RWPE1 (cell line): Measurements from ENCODE around the gene RIC1.

Experiments
- CTCF ChIA-PET: fragments of 350-600 bp; sonication (Branson Sonifier 250); formaldehyde crosslinking; extraction: SDS; loops from one replicate; lab custom pipeline; 2021; lab: Yijun Ruan, JAX
- POLR2A ChIA-PET: fragments of 400-600 bp; formaldehyde crosslinking; extraction: SDS; loops from one replicate; lab custom pipeline; 2020; ENCODE audit warnings: antibody characterized with exemption; ENCODE audit not compliant: low non-redundant PET; lab: Yijun Ruan, JAX
- DNase-seq: peaks from one replicate; pipeline ENCODE4 v3.0.0; 2012; ENCODE audit warnings: low spot score
- H3K27ac ChIP-seq: fragments of 450-650 bp; 2 replicates; pipeline ENCODE4 v1.5.1; 2017
- CTCF ChIP-seq: fragments of 450-650 bp; conservative IDR thresholded peaks from 2 replicates; pipeline ENCODE4 v1.5.1; 2017; ENCODE audit warnings: low read depth, mild to moderate bottlenecking

RIC1 gene

GRCh38 chr9:5635390-5635789 is 6.5 kb downstream of the RIC1 start:
- ChIA-PET POLR2A (no interaction called here), CTCF (no interaction called here)
- DNase-seq: no peak
- H3K27ac ChIP-seq: no peak overlapping the region
- no peak for TF ChIP-seq CTCF

GRCh38 chr9:5639816-5640215 is 10.9 kb downstream of the RIC1 start:
- TF ChIP-seq CTCF: no peak
- no peak for DNase-seq
- no peak overlapping the region for H3K27ac ChIP-seq
- CTCF ChIA-PET: no interaction called here
- POLR2A ChIA-PET: no interaction called here

GRCh38 chr9:5642170-5642569 is 13.3 kb downstream of the RIC1 start:
- DNase-seq: no peak
- no peak overlapping the region for H3K27ac ChIP-seq
- POLR2A ChIA-PET: no interaction called here
- TF ChIP-seq CTCF: no peak
- CTCF ChIA-PET: no interaction called here

GRCh38 chr9:5643005-5643624 is 14.2 kb downstream of the RIC1 start:
- no peak for DNase-seq
- ChIA-PET CTCF (no interaction called here), POLR2A (no interaction called here)
- H3K27ac ChIP-seq: no peak overlapping the region
- TF ChIP-seq CTCF: no peak

GRCh38 chr9:5644501-5644900 is 15.6 kb downstream of the RIC1 start:
- DNase-seq: peak; percentile 13
- TF ChIP-seq CTCF: no peak
- ChIA-PET POLR2A (no interaction called here), CTCF (no interaction called here)
- H3K27ac ChIP-seq: no peak overlapping the region

- ChIA-PET POLR2A (no interaction called here), CTCF (no interaction called here)
- TF ChIP-seq CTCF: no peak
- no peak for DNase-seq
- no peak overlapping the region for H3K27ac ChIP-seq
Measured at GRCh38 chr9:5646116-5646515, 17.2 kb downstream of the RIC1 start.
